Renal cortex interstitium (tissue), 15 donors: Measurements from ENCODE around the gene LIMS2. TPM values are rescaled to one million over a fixed set of nuclear protein-coding genes. Genes with fewer than 3 reads are reported as not detected.

Experiments
- DNase-seq, 11 donors: peaks; one replicate each; pipeline ENCODE4 v3.0.0-alpha.2; 2013; ENCODE audit warnings: low read depth in 9 of 11, low spot score in 4 of 11; ENCODE audit errors: extremely low read depth in 1 of 11
- long read RNA-seq, 16 experiments: transcript quantifications; one replicate each; lab custom pipeline, GENCODE V29; 2026
- polyA plus RNA-seq, 3 donors: library from polyadenylated mRNA; unstranded; fragments of 120-200 nt; gene quantifications; one replicate each; pipeline ENCODE4 v1.2.1, GENCODE V29; 2013; ENCODE audit not compliant: insufficient read length in 3 of 3

The LIMS2 gene, protein sequence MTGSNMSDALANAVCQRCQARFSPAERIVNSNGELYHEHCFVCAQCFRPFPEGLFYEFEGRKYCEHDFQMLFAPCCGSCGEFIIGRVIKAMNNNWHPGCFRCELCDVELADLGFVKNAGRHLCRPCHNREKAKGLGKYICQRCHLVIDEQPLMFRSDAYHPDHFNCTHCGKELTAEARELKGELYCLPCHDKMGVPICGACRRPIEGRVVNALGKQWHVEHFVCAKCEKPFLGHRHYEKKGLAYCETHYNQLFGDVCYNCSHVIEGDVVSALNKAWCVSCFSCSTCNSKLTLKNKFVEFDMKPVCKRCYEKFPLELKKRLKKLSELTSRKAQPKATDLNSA
- 10 to 100 TPM; 17.0 to 23.2 (median 22.1) TPM for polyA plus RNA-seq
- long read RNA-seq, donor 1, partial matches to known transcripts, result 0 of 1 reads
- long read RNA-seq, donor 1, other reads (novel, unspliced or antisense), result 0 of 1 reads
- long read RNA-seq, donor 2, partial matches to known transcripts, result 0 of 1 reads
- long read RNA-seq, donor 2, other reads (novel, unspliced or antisense), result 0 of 1 reads
- long read RNA-seq, donor 3, transcript LIMS2-202 (10 exons, 2,045 nt), result major isoform, 7 of 10 reads
- long read RNA-seq, donor 3, partial matches to known transcripts, result 0 of 10 reads
- long read RNA-seq, donor 3, other reads (novel, unspliced or antisense), result 0 of 10 reads
- long read RNA-seq, donor 4, partial matches to known transcripts, result 0 of 3 reads
- long read RNA-seq, donor 4, other reads (novel, unspliced or antisense), result 0 of 3 reads
- long read RNA-seq, donor 5, result 0 reads
- long read RNA-seq, donor 6, partial matches to known transcripts, result 0 of 1 reads
- long read RNA-seq, donor 6, other reads (novel, unspliced or antisense), result 0 of 1 reads
- long read RNA-seq, donor 7, partial matches to known transcripts, result 0 of 3 reads
- long read RNA-seq, donor 7, other reads (novel, unspliced or antisense), result 0 of 3 reads
- long read RNA-seq, donor 8, transcript LIMS2-202 (10 exons, 2,045 nt), result major isoform, 6 of 7 reads
- long read RNA-seq, donor 8, partial matches to known transcripts, result 0 of 7 reads
- long read RNA-seq, donor 8, other reads (novel, unspliced or antisense), result 0 of 7 reads
- long read RNA-seq, donor 9, partial matches to known transcripts, result 0 of 1 reads
- long read RNA-seq, donor 9, other reads (novel, unspliced or antisense), result 0 of 1 reads
- long read RNA-seq, donor 10, partial matches to known transcripts, result 0 of 3 reads
- long read RNA-seq, donor 10, other reads (novel, unspliced or antisense), result 0 of 3 reads
- long read RNA-seq, donor 11, partial matches to known transcripts, result 0 of 4 reads
- long read RNA-seq, donor 11, other reads (novel, unspliced or antisense), result 0 of 4 reads
- long read RNA-seq, donor 12, partial matches to known transcripts, result 0 of 1 reads
- long read RNA-seq, donor 12, other reads (novel, unspliced or antisense), result 0 of 1 reads
- long read RNA-seq, donor 13, partial matches to known transcripts, result 0 of 5 reads
- long read RNA-seq, donor 13, other reads (novel, unspliced or antisense), result 0 of 5 reads
- long read RNA-seq, donor 14, partial matches to known transcripts, result 0 of 3 reads
- long read RNA-seq, donor 14, other reads (novel, unspliced or antisense), result 0 of 3 reads
- long read RNA-seq, donor 15, partial matches to known transcripts, result 0 of 6 reads
- long read RNA-seq, donor 15, other reads (novel, unspliced or antisense), result 0 of 6 reads
- long read RNA-seq, donor 16, transcript LIMS2-202 (10 exons, 2,045 nt), result major isoform, 10 of 15 reads
- long read RNA-seq, donor 16, partial matches to known transcripts, result 0 of 15 reads
- long read RNA-seq, donor 16, other reads (novel, unspliced or antisense), result 0 of 15 reads

DNA sequence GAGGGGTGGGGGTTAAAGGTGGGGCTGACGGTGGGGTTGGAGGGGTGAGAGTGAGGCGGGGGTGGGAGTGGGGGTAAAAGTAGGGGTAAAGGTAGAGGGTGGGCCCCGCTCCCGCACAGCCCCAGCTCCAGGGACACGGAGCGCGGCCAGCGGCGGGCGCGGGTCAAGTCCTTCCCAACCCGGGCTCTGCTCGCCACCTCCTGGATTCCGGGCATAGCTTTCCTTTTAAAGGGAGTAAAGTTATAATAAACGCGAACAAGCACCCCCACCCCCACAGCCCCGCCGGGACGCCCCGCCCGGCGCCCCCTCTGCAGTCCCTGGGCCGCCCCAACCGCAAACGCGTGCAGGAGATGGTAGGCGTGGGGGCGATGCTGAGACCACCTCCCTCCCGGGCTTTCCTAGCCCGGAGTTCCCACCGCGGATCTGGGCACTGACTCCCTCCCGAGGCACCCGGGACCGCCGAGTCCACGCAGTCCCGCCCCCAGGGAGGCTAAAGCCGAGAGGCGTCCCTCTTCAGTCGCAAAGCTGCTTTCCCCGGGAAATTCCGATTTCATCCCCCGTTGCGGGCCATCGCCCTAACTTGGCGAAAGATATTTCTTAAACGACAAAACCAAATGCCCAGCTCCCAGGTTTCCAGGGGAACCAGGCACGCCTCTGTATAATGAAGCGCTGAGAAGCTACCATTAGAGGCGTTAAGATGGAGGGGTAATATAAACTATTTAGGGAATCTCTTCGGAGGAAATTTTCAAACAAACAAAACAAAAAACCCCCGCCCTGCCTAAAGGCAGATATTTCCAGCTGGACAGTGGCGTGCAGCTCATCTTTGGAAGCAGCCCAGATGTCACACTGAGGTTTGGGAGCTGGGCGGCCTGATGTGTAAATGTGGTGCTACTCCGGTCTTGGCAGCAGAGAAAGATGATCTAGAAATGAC is at the start of gene LIMS2:
Gene LIMS2 (minus strand): TSS at position 200 of the 931 bp plus-strand sequence. CDS start 506 bp downstream, outside the sequence.
- peak in 1 of 11 donors; percentile 20 for DNase-seq

DNA sequence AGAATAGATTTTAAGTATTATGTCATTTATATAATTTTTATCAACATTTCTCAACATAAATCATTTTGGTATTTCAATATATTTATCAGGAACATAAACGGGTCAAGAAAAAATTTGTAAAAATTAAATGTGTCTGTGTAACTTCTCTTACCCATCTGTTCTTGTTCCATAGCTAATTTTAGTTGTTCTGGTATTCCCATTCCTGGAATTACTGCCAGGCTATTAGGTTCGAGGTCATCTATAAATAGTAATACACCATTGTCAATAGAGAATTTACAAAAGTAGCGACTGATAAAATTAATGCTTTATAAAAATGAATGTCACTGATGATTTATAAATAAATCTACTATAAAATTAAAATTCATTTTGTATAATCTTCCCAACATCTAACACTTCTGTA is 47.5 kb upstream of the LIMS2 start:
- no peak for DNase-seq

GRCh38 chr2:127721978-127722355 is 46.6 kb upstream of the LIMS2 start:
- no peak for DNase-seq

GRCh38 chr2:127721311-127721977 is 46.1 kb upstream of the LIMS2 start:
- no peak for DNase-seq

DNA sequence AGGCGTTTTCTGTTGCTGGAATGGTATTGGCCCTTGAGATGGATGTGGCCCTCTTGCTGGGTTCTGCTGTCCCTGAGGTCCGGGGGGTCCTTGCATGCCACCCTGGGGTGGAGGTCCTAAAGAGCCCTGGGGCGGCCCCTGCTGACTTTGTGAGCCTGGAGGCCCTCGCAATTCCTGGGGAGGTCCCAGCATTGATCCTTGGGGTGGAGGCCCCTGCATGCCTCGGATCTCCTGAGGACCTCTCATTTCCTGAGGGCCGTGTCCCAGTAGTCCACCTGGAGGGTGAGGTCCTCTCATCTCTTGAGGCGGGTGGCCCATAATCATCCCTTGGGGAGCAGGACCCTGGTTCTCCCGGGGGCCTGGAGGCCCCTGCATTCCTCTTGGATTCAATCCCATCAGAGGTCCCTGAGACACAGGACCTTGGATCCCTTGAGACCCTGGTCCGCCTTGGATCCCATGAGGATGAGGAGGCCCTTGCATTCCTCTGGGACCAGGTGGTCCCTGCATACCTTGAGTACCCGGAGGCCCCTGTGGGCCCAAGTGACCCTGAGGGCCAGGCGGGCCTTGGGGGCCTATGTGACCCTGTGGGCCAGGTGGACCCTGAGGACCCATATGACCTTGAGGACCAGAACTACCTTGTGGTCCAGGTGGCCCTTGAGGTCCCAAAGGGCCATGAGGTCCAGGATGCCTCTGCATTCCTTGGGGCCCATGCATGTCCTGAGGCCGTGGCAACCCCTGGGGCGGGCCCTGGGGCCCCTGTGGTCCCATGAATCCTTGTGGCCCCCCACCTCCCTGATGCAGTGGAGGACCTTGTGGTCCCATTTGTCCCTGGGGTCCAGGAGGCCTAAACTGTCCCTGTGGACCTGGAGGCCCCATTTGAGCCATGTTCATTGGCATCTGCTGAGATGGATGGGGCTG is 44.2 kb upstream of the LIMS2 start:
- no peak for DNase-seq

DNA sequence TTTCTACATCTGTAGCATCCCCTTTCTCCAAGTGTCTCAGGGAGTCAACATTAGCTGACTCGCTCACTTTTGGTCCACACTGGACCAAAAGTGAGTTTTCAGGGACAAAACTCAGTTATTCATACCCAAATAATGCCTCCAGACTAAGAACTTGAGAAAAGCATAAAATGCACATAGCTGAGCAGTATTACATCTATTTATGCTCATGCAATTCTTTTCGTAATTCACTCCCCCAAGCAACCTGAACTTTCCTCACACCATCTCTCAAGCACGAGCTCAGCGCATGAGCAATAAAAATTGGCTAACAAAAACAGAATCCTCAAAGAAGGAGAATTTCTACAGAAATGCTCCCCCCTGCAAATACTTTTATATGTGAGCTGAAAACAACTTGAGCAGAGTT is 42.9 kb upstream of the LIMS2 start:
- no peak for DNase-seq

DNA sequence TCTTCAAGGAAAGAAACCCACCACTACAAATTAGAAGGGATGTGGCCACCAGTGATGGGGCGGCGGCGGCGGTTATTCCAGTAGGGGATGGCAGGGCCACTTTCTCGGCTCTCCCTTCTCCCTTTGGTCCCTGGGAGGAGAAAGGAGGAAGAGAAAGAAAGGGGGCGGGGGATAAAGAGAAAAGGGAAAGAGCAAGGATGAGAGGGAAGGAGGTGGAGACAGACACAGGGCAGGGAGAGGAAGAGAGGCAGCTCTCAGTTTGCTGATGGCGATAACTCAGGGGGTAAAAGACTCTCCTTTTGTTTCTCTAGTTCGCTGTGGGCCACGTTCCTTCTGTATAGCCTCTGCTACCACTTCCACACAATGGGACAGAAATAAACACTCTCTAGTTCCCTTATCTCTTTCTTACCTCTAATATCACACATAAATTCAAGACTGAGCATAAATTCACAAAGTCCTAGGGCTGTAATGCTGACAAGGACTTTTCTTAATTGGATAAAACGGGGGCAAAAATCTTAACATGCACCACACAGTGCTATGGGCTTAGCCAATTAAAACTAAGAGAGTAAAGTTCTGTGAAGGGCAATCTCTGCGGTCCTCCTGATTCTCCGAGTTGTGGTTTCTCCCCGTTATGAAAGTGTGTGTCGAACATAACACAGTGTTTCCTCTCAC is 40.6 kb upstream of the LIMS2 start:
- DNase-seq, result no peak

DNA sequence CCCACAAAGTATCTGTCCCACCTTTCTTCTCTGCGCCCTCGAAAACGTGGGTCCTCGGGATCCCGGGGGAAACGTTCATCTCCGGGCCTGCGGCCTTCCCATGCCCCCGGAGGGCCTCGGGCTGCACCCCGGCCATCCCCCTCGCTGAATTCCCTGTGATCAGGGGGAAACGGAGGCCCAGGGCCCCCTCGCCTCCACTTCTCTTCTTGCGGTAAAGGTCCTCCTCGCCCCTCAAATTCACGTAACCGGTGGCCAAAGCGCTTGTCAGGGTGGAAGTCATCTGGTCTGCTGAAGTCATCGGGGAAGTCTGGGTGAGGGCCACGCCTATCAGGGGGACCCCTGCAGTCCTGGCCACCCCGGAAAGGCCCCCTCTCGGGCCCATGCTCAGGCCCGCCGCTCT is 38.2 kb upstream of the LIMS2 start:
- no peak for DNase-seq

- no peak for DNase-seq
Measured at GRCh38 chr2:127712999-127713398, 37.7 kb upstream of the LIMS2 start.

DNA sequence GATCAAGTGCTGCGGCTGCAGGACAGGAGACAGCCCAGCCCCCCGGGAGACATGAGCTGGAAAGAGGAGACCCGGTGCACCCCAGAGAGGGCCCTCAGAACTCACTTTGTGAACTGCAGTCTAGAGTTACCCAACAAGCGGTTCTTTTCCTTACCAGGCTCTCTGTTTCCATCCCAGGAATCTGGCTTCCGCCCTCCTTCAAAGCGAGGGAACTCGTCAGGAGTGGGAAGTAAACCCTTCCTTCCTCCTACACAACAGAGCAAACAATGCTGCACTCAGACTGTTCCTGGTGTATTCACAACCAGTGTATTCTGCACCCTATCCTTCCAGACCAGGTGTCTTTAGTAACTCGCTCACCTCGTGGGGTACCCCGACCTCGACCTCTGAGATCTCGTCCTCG is 34.0 kb upstream of the LIMS2 start:
- DNase-seq, result no peak

GRCh38 chr2:127707890-127708648 is 32.7 kb upstream of the LIMS2 start:
- DNase-seq, result no peak

DNA sequence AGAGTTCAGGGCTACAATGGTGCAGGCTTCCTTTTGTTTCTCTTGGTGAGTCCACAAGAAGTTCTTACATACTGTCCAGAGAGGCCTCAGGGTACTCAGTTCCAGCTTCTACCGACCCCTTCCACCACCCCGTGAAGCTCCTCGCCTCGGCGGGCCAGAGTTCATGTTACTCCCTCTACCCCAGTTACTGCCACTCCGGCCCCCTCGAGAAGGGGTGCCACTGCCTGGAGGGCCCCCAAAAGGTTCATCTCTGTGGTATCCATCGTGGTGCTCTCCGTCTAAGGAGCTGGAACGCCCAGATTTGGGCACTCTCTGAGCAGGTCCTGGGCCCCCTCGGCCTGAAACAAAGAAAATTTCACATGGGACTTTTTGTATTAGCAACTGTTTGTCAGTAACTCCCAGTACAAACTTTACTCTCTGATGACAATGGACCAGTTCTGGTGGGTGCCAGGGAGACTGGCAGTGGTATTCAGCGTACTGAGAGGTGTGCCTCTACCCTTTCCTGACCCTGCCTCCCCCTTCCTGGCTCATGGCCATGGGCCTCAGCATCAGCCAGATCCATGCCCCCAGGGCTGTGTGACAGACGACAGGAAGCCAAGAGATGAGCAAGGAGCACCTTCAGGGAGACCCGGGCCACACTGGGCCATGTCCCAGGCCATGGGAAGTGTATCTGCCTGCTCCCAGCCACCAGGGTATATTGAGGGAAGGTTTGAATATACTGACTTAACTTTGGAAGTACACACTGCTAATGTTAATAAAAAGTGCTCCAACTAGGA is 31.1 kb upstream of the LIMS2 start:
- DNase-seq, result no peak

DNA sequence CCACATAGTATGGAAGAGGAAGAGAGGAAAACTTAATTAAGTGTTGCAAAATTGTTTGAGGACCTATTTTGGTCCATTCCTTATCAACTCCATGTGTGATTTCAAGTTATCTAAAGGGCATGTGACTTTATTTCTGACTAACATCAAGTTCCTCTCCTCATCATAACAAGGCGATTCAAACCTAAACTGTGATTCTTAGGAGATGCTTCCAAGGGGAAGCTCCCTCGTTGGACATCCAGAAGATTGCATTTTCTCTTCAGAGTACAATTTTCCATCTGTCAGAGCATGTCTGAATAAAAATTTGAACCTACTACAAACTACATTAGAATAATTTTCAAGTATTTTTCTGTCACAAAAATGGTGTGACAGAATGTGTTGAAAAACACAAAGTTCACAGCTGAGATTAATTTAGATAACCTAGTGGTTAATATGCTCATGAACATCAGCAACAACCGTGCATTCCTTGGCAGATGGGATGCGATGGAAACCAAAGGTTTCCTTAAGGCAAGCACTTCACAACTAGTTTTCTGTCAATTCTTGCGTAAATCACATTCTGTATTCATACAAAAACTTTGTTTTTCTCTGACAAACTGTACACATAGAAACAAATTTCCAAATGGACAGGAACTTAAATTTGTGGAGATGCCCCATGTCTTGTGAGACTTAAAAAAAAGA is 30.2 kb upstream of the LIMS2 start:
- DNase-seq, result no peak
